Measurements from ENCODE around the gene NCBP2. TPM values are rescaled to one million over a fixed set of nuclear protein-coding genes. Genes with fewer than 3 reads are reported as not detected.

The NCBP2 gene
- total and polyA plus RNA-seq, 2 donors (not counting 3 experiments of a cell fraction or from before 2014, with no cell fraction given), result 31.2 to 76.1 TPM

- intact Hi-C loops (cut with micrococcal nuclease), result no loop called here
- H3K9me3 ChIP-seq (replicated peaks; ENCODE audit: control insufficient read depth, insufficient read depth, low read length), result no peaks in the 10 kb centered on the region
- no peak overlapping the region for H2AFZ ChIP-seq (ENCODE audit: low read depth, low read length)
- no peak overlapping the region for H3K9ac ChIP-seq (replicated peaks; ENCODE audit: extremely low read depth, insufficient read depth, low read length)
- H3K36me3 ChIP-seq (ENCODE audit: control insufficient read depth in 2 of 2, extremely low read depth in 1 of 2, insufficient read depth in 2 of 2, low read length in 2 of 2), result no peaks in the 10 kb centered on the region
- FAIRE-seq (no peak), DNase-seq (ENCODE audit: low read depth, low spot score) (no peak)
- H3K4me1 ChIP-seq (ENCODE audit: control insufficient read depth, extremely low read depth, insufficient read depth, low read length), result no peaks in the 10 kb centered on the region
- no peaks in the 10 kb centered on the region for H3K9me1 ChIP-seq (replicated peaks; ENCODE audit: control insufficient read depth, extremely low read depth, insufficient read depth, low read length)
- CTCF ChIA-PET, result interaction anchor here (1.0 to 1.1 kb wide), 3 partner anchors 16 to 197 kb away, joined by 3 read pairs; no protein-coding TSS in a partner anchor
- TF ChIP-seq GATA2 (IDR thresholded peaks at IDR 0.05; ENCODE audit: insufficient read depth, insufficient read length, low read depth, low read length), result no peak
- no peak for TF ChIP-seq POLR2AphosphoS5 (IDR thresholded peaks at IDR 0.05; ENCODE audit: insufficient read depth, low read depth, low read length)
- TF ChIP-seq MYC (IDR thresholded peaks at IDR 0.05; ENCODE audit: low read depth, low read length), result no peak
- no peak for TF ChIP-seq EZH2 (IDR thresholded peaks at IDR 0.05; ENCODE audit: borderline replicate concordance, low read depth, low read length, severe bottlenecking)
- no peak overlapping the region for H3K4me2 ChIP-seq (ENCODE audit: insufficient read depth, low read length)
- no peak overlapping the region for H3K4me3 ChIP-seq (replicated peaks in 1 of 3; ENCODE audit: insufficient read depth in 1 of 3, low read depth in 1 of 3, low read length in 3 of 3)
- no peak overlapping the region for H3K27ac ChIP-seq (ENCODE audit: insufficient read depth, low read depth, low read length)
- H3K79me2 ChIP-seq (ENCODE audit: control insufficient read depth, insufficient read depth, low read length), result no peaks in the 10 kb centered on the region
- dilution Hi-C loops (cut with MboI; ENCODE audit: extremely low pct_ligation_motif_present, low sequenced_read_pairs), result no loop called here
- BruUV-seq (replicated peaks), result no TSS peak
- H3K27me3 ChIP-seq (ENCODE audit: control insufficient read depth in 2 of 2, insufficient read depth in 2 of 2, low read length in 2 of 2), result peaks cover 6 to 24% of the 10 kb centered on the region in 2 experiments
- H4K20me1 ChIP-seq (replicated peaks; ENCODE audit: control insufficient read depth, extremely low read depth, insufficient read depth, low read length), result no peaks in the 10 kb centered on the region
- POLR2A ChIA-PET, result no interaction called here
Observed at GRCh38 chr3:196985954-196986885, 43.9 kb upstream of the NCBP2 start.

- no peaks in the 10 kb centered on the region for H3K4me1 ChIP-seq (ENCODE audit: control insufficient read depth, extremely low read depth, insufficient read depth, low read length)
- no TSS peak for BruUV-seq (replicated peaks)
- H3K9ac ChIP-seq (replicated peaks; ENCODE audit: extremely low read depth, insufficient read depth, low read length), result no peak overlapping the region
- CTCF ChIA-PET, result interaction anchor here (0.7 to 1.1 kb wide), 3 partner anchors 15 to 198 kb away, joined by 3 read pairs; no protein-coding TSS in a partner anchor
- no peaks in the 10 kb centered on the region for H3K36me3 ChIP-seq (ENCODE audit: control insufficient read depth in 2 of 2, extremely low read depth in 1 of 2, insufficient read depth in 2 of 2, low read length in 2 of 2)
- H3K9me1 ChIP-seq (replicated peaks; ENCODE audit: control insufficient read depth, extremely low read depth, insufficient read depth, low read length), result no peaks in the 10 kb centered on the region
- no peak overlapping the region for H2AFZ ChIP-seq (ENCODE audit: low read depth, low read length)
- H3K79me2 ChIP-seq (ENCODE audit: control insufficient read depth, insufficient read depth, low read length), result no peaks in the 10 kb centered on the region
- H3K27ac ChIP-seq (ENCODE audit: insufficient read depth, low read depth, low read length), result no peak overlapping the region
- TF ChIP-seq POLR2A (IDR thresholded peaks at IDR 0.05; ENCODE audit: low read depth, low read length) (no peak), POLR2AphosphoS5 (IDR thresholded peaks at IDR 0.05; ENCODE audit: insufficient read depth, low read depth, low read length) (no peak), MYC (IDR thresholded peaks at IDR 0.05; ENCODE audit: low read depth, low read length) (no peak), GATA2 (IDR thresholded peaks at IDR 0.05; ENCODE audit: insufficient read depth, insufficient read length, low read depth, low read length) (no peak), FOS (IDR thresholded peaks at IDR 0.05; ENCODE audit: borderline replicate concordance, insufficient read depth, low read length) (no peak), EZH2 (IDR thresholded peaks at IDR 0.05; ENCODE audit: borderline replicate concordance, low read depth, low read length, severe bottlenecking) (no peak), JUN (IDR thresholded peaks at IDR 0.05; ENCODE audit: borderline replicate concordance, insufficient read depth, insufficient read length, low read depth) (no peak)
- TF ChIP-seq, protein P1, sequence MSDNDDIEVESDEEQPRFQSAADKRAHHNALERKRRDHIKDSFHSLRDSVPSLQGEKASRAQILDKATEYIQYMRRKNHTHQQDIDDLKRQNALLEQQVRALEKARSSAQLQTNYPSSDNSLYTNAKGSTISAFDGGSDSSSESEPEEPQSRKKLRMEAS (IDR thresholded peaks at IDR 0.05; ENCODE audit: insufficient read depth, insufficient read length), result no peak
- TF ChIP-seq, protein P2, sequence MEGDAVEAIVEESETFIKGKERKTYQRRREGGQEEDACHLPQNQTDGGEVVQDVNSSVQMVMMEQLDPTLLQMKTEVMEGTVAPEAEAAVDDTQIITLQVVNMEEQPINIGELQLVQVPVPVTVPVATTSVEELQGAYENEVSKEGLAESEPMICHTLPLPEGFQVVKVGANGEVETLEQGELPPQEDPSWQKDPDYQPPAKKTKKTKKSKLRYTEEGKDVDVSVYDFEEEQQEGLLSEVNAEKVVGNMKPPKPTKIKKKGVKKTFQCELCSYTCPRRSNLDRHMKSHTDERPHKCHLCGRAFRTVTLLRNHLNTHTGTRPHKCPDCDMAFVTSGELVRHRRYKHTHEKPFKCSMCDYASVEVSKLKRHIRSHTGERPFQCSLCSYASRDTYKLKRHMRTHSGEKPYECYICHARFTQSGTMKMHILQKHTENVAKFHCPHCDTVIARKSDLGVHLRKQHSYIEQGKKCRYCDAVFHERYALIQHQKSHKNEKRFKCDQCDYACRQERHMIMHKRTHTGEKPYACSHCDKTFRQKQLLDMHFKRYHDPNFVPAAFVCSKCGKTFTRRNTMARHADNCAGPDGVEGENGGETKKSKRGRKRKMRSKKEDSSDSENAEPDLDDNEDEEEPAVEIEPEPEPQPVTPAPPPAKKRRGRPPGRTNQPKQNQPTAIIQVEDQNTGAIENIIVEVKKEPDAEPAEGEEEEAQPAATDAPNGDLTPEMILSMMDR (IDR thresholded peaks at IDR 0.05; ENCODE audit: extremely low read depth in 1 of 2, insufficient read depth in 1 of 2, low read depth in 1 of 2, low read length in 2 of 2), result no peak
- FAIRE-seq (no peak), DNase-seq (ENCODE audit: low read depth, low spot score) (no peak)
- H3K4me2 ChIP-seq (ENCODE audit: insufficient read depth, low read length), result no peak overlapping the region
- POLR2A ChIA-PET, result no interaction called here
- intact Hi-C loops (cut with micrococcal nuclease) (no loop called here), dilution Hi-C loops (cut with MboI; ENCODE audit: extremely low pct_ligation_motif_present, low sequenced_read_pairs) (no loop called here)
- H4K20me1 ChIP-seq (replicated peaks; ENCODE audit: control insufficient read depth, extremely low read depth, insufficient read depth, low read length), result no peaks in the 10 kb centered on the region
- no peaks in the 10 kb centered on the region for H3K9me3 ChIP-seq (replicated peaks; ENCODE audit: control insufficient read depth, insufficient read depth, low read length)
- H3K4me3 ChIP-seq (replicated peaks in 1 of 3; ENCODE audit: insufficient read depth in 1 of 3, low read depth in 1 of 3, low read length in 3 of 3), result no peak overlapping the region
- peaks cover 6 to 24% of the 10 kb centered on the region in 2 experiments for H3K27me3 ChIP-seq (ENCODE audit: control insufficient read depth in 2 of 2, insufficient read depth in 2 of 2, low read length in 2 of 2)
Observed at GRCh38 chr3:196985298-196985697, 43.0 kb upstream of the NCBP2 start.

All from endothelial cell of umbilical vein (primary cell).